HG02798 (cell line): ENCODE data around the gene MEMO1.
"Not testable (repeated sequence)": the region's sequence is repeated elsewhere in the genome, so short reads cannot be mapped to it uniquely, and the experiment has no call there.

ENCODE experiments used
- ATAC-seq: cut with Tn5 transposase; IDR thresholded peaks from one replicate; pipeline ENCODE4 v1.9.1; 2021; ENCODE audit warnings: mild to moderate bottlenecking; ENCODE audit not compliant: unreplicated experiment, poor library complexity

Gene MEMO1

DNA sequence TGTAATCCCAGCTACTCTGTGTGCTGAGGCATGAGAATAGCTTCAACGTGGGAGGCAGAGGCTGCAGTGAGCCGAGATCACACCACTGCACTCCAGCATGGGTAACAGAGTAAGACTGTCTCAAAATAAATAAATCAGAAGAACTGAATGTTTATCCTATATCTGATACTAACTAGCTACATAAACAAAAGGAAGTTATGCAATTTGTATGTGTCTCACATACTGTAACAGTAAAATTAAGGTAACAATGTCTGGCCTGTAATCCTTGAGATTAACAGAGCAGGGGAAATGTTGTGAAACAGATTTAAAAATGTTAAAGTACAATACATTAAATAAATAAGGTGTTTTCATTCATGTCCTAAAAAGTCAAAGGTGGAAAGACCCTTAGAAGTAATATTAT lies 150.8 kb downstream of the MEMO1 start:
- no peak for ATAC-seq

DNA sequence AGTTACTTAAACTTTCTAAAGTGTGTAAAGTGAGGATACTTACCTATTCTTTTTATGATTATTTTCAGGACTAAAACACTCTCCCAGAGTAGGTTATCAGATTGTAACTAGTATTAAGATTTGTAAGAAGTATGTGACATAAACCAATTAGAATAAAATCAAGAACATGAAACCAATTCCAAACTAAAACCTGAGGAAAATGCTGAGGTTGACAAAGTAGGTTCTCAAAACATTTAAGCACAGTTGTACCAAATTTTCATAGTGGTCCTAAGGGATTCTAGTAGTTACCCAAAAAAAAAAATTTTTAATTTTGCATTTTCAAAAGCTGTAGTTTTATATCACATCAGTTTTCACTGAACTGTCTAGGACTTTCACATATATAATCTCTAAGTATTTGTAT lies 157.3 kb downstream of the MEMO1 start:
- ATAC-seq = no peak

DNA sequence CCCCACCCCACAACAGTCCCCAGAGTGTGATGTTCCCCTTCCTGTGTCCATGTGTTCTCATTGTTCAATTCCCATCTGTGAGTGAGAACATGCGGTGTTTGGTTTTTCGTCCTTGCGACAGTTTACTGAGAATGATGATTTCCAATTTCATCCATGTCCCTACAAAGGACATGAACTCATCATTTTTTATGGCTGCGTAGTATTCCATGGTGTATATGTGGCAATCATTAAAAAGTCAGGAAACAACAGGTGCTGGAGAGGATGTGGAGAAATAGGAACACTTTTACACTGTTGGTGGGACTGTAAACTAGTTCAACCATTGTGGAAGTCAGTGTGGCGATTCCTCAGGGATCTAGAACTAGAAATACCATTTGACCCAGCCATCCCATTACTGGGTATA lies 168.7 kb downstream of the MEMO1 start:
- not testable (repeated sequence) for ATAC-seq

DNA sequence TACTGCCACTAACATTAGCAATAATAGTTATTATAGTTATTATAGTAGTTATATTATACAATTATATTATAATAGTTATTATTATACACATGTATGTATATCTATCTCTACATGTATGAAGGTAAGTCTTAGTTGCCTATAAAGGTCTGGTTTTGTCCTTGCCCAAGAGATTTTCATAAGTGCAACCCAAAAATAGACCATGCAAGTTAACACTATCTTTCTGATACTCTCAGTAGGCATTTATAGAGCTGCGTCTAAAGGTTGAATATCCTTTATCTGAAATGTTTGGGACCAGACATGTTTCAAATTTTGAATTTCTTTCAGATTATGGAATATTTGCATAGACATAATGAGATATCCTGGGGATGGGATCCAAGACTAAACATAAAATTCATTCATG lies 175.4 kb downstream of the MEMO1 start:
- ATAC-seq = no peak

- no peak for ATAC-seq
Observed at GRCh38 chr2:31832363-31832762, 178.4 kb downstream of the MEMO1 start.

GRCh38 chr2:31831585-31831984 lies 179.2 kb downstream of the MEMO1 start:
- ATAC-seq = no peak

DNA sequence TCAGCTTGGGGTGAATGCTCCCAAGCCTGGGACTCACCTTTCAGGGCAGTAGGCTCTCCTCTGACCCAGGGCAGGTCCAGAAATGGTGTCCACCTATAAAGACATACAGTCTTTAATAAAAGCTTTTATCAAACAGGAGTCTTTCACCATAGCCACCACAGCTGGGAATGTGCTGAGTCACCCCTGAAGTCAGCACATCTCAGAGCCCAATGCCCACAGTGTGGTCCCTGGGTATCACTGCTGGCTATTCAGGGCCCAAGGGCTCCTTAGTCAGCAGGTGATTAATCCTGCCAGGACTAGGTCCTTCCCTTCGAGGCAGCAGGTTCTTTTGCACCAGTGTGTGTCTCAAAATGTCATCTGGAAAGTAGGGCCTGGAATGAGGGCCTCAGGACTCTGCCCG lies 181.9 kb downstream of the MEMO1 start:
- ATAC-seq = no peak

DNA sequence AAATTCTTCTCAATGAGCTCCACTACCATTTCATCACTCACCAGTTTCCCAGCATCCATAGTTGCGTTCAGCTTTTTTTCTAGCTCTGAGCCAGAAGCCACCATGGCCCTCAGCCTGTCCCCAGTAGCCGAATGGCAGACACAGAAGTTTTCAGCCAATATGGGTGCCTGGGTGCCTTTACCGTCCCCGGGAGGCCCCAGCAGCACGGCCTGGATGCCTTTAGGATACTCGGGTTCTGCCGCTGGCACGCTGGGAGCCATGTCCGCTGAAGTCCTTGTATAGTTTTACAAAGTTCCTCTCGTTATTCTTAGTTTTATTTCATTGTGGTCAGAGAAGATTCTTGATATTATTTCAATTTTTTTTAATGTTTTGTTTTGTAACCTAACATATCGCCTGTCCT lies 187.2 kb downstream of the MEMO1 start:
- no peak for ATAC-seq

- no peak for ATAC-seq
Observed at GRCh38 chr2:31822587-31822986, 188.2 kb downstream of the MEMO1 start.
